WI38 (cell line): ENCODE measurements around the gene CC2D1A.

Experiments
- H3K4me3 ChIP-seq: 2 replicates; pipeline ENCODE4 v1.5.1; 2011; ENCODE audit warnings: low read depth, mild to moderate bottlenecking, control low read depth, low read length
- CTCF ChIP-seq: IDR thresholded peaks from 2 replicates; pipeline ENCODE4 v1.5.1; 2012; ENCODE audit warnings: low read depth, mild to moderate bottlenecking, control low read depth, low read length

The CC2D1A gene

GRCh38 chr19:13976446-13976845 is 70.4 kb downstream of the CC2D1A start:
- no peak for TF ChIP-seq CTCF
- no peak overlapping the region for H3K4me3 ChIP-seq

DNA sequence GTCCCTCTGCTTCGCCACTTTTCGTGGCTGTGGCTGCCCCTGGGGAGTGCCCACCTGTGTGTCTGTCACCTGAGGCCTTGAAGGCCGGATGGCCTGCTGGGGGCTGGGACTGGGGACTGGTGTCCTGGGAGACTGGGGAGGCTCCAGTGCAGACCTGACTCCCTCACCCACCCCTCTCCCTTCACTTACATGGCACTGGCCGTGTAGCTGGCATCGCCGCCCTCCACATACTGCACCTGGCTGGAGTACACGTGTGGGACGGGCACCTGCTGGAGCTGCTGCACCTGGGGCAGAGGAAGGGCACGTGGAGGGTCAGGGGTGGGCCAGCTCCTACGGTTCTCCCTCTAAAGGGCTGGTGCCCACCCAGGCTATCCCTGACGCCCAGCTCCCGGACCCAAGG is 71.8 kb downstream of the CC2D1A start:
- TF ChIP-seq CTCF, result no peak

GRCh38 chr19:13978351-13979243 is 72.6 kb downstream of the CC2D1A start:
- TF ChIP-seq CTCF, result no peak
- H3K4me3 ChIP-seq, result no peak overlapping the region

More for the DNA sequence above, 71.8 kb downstream of the CC2D1A start:
- no peak overlapping the region for H3K4me3 ChIP-seq

GRCh38 chr19:13979244-13979615 is 73.2 kb downstream of the CC2D1A start:
- no peak for TF ChIP-seq CTCF
- H3K4me3 ChIP-seq, result no peak overlapping the region

DNA sequence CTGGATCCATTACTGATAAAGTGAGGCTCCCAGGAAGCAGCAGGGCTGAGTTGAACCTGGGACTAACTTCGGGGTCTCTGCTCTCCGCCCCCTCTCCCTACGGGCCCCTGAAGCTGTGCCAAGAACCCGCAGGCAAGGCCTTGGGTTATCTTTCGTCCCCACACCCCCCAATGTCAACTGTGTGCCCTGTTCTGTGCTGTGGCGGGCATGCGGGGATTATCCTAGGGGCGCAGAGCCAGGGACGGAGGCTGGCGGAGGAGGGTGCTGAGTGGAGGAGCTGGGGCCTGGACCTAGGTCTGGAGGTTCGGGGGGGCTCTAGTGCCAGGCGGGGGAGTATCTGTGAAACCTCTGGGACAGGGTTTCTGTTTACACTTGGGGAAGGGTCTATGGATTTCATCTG is 73.7 kb downstream of the CC2D1A start:
- no peak overlapping the region for H3K4me3 ChIP-seq
- TF ChIP-seq CTCF, result no peak

DNA sequence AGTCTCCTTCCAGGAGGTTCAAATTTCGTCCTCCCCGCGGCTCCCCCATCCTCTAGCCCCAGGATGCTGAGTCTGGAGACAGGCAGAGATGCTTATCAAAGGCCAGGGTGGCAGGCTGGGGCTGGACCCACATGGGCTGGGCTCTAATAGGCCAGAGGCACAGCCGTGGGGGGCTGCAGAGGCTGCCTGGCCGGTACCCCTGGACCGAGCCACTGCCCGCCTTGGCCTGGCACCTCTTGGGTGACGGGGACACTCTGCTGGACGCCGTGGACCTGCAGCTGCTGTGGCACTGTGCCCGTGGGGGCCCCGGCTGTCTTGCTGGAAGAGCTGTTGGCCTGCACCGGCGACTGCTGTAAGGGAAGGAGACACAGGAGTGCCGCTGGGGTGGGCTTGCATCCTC is 74.3 kb downstream of the CC2D1A start:
- TF ChIP-seq CTCF, result no peak
- H3K4me3 ChIP-seq, result no peak overlapping the region
